ENCODE data around the gene ZSWIM3. TPM values are rescaled to one million over a fixed set of nuclear protein-coding genes. Genes with fewer than 3 reads are reported as not detected.

ZSWIM3 gene
- total RNA-seq, 2 donors from 2014 or later, result 4.6 to 5.2 TPM

DNA sequence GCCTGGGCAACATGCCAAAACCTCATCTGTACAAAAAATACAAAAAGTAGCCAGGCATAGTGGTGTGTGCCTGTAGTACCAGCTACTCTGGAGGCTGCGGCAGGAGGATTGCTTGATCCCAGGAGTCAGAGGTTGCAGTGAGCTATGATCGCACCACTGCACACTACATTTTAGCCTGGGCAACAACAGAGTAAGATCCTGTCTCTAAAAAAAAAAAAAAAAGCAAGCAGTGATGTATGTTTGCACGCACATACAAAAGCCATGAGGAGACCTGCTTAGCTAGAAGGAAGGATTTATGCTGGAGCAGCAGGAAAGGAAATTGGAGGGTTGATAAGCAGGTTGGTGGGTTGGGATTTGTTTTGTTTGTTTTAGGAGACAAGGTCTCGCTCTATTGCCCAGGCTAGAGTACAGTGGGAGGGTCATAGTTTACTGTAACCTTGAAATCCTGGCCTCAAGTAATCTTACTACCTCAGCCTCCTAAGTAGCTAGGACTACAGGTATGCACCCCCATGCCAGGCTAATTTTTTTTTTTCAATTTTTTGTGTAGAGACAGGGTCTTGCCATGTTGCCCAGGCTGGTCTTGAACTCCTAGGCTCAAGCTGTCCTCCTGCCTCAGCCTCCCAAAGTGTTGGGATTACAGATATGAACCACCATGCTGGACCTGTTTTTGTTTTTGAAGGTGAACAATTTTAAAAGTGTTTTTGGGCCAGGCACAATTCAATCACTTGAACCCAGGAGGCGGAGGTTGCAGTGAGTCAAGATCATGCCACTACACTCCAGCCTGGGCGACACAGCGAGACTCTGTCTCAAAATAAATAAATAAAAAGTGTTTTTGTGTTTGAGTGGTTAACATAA, 4.0 kb downstream of the ZSWIM3 start:
- H3K4me1 ChIP-seq, result peaks cover 11% of the 10 kb centered on the region

DNA sequence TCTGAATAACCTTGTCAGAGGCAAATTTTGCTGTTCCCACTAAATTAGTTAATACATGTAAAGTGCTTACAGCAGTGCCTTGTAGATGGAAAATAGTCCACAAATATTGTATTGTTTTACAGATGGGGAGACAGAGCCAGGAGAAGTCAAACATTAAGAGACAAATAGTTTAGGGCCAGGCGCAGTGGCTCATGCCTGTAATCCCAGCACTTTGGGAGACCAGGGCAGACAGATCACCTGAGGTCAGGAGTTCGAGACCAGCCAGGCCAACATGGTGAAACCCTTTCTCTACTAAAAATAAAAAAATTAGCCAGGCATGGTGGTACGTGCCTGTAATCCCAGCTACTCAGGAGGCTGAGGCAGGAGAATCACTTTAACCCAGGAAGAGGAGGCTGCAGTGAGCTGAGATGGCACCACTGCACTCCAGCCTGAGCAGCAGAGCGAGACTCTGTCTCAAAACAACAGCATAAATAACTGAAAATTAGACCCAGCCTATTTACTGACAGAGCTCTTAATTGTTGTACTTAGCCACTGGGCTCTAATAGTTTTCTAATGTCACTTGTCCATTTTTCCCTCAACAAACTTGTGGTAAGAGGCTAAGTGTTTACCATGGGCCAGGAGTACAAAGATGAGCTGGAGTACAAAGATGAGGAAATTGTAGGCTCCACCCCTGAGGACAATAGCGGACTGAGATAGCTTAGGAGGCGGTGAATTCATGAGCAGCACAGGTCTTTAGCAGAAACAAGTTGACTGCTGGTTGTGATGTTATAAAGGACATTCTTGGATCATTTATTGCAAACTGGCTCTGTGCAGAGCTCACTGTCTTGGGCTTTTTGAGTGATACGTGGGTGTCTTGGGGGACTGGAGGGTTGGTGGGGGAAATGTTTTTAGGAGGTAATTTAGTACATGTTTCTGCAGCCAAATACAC, 6.4 kb downstream of the ZSWIM3 start:
- intact Hi-C loops (cut with DNase I), result no loop called here
- DNase-seq, result peak; percentile 44

More for the DNA sequence above, 4.0 kb downstream of the ZSWIM3 start:
- peak overlapping the region; percentile 53 for H3K27ac ChIP-seq
- TF ChIP-seq, protein P1, sequence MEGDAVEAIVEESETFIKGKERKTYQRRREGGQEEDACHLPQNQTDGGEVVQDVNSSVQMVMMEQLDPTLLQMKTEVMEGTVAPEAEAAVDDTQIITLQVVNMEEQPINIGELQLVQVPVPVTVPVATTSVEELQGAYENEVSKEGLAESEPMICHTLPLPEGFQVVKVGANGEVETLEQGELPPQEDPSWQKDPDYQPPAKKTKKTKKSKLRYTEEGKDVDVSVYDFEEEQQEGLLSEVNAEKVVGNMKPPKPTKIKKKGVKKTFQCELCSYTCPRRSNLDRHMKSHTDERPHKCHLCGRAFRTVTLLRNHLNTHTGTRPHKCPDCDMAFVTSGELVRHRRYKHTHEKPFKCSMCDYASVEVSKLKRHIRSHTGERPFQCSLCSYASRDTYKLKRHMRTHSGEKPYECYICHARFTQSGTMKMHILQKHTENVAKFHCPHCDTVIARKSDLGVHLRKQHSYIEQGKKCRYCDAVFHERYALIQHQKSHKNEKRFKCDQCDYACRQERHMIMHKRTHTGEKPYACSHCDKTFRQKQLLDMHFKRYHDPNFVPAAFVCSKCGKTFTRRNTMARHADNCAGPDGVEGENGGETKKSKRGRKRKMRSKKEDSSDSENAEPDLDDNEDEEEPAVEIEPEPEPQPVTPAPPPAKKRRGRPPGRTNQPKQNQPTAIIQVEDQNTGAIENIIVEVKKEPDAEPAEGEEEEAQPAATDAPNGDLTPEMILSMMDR (IDR thresholded peaks at IDR 0.05), result no peak
- H3K9me3 ChIP-seq, result no peaks in the 10 kb centered on the region
- H3K27me3 ChIP-seq, result no peaks in the 10 kb centered on the region
- H3K36me3 ChIP-seq, result no peaks in the 10 kb centered on the region
- H3K4me3 ChIP-seq, result no peak overlapping the region
- H3K9ac ChIP-seq (ENCODE audit: low read depth in 2 of 2, low read length in 2 of 2), result no peak overlapping the region
- intact Hi-C loops (cut with DNase I), result no loop called here
- peak; percentile 35 for DNase-seq

DNA sequence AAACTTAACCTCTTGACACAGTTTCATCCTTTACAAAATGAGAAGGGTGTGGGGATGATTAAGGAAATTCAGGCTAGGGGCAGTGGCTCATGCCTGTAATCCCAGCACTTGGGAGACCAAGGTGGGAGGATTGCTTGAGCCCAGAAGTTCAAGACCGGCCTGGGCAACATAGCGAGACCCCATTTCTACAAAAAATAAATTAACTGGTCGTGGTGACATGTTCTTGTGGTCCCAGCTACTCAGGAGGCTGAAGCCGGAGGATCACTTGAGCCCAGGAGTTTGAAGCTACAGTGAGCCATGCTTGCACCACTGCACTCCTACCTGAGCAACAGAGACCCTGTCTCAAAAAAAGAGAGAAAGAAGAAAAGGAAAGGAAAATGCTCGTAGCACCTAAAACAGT, 9.0 kb downstream of the ZSWIM3 start:
- Histone ChIP-seq H3K36me3 (no peaks in the 10 kb centered on the region), H3K4me1 (no peaks in the 10 kb centered on the region), H3K27me3 (no peaks in the 10 kb centered on the region), H3K9me3 (no peaks in the 10 kb centered on the region), H3K27ac (peak overlapping the region; percentile 54), H3K4me3 (no peak overlapping the region), H3K9ac (ENCODE audit: low read depth in 2 of 2, low read length in 2 of 2) (no peak overlapping the region)
- TF ChIP-seq, protein P1 (IDR thresholded peaks at IDR 0.05), result no peak
- DNase-seq, result no peak
- intact Hi-C loops (cut with DNase I), result no loop called here

More for the DNA sequence above, 6.4 kb downstream of the ZSWIM3 start:
- Histone ChIP-seq H3K36me3 (no peaks in the 10 kb centered on the region), H3K9ac (ENCODE audit: low read depth in 2 of 2, low read length in 2 of 2) (no peak overlapping the region), H3K27ac (peak overlapping the region; percentile 53), H3K9me3 (no peaks in the 10 kb centered on the region), H3K27me3 (no peaks in the 10 kb centered on the region), H3K4me1 (peaks cover 6% of the 10 kb centered on the region), H3K4me3 (no peak overlapping the region)
- TF ChIP-seq, protein P1 (IDR thresholded peaks at IDR 0.05), result no peak

DNA sequence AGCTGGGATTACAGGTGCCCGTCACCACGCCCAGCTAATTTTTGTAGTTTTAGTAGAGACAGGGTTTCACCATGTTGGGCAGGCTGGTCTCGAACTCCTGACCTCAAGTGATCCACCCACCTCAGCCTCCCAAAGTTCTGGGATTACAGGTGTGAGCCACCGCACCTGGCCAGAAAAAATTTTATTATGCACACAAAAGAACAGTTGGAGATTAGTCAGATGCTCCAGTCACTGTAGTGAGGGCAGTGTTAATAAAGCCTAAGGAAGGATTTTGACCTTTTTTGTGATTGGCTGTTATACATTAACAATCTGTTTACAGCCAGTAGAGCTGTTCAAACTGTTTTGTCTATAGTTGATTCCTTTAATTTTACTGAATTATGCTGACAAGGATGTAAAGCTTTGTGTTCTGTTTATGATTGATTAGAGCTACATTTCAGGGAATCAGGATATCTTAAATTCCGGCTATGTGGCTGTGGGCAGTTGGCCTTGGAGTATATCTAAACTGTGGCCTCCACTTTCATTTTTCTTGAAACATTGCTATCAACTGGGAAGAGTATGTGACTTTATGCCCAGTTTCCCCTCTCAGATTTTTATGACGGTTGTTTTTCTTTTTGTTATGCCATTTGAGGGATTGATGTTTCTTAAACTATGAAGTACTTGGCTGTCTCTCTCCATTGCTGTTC, 9.9 kb downstream of the ZSWIM3 start:
- TF ChIP-seq, protein P1 (IDR thresholded peaks at IDR 0.05), result no peak
- no peak for DNase-seq
- intact Hi-C loops (cut with DNase I), result no loop called here
- Histone ChIP-seq H3K9me3 (no peaks in the 10 kb centered on the region), H3K27ac (peak overlapping the region; percentile 54), H3K4me1 (no peaks in the 10 kb centered on the region), H3K9ac (ENCODE audit: low read depth in 2 of 2, low read length in 2 of 2) (peak overlapping the region in 1 of 2 donors; percentile 34), H3K4me3 (no peak overlapping the region), H3K36me3 (no peaks in the 10 kb centered on the region), H3K27me3 (no peaks in the 10 kb centered on the region)

DNA sequence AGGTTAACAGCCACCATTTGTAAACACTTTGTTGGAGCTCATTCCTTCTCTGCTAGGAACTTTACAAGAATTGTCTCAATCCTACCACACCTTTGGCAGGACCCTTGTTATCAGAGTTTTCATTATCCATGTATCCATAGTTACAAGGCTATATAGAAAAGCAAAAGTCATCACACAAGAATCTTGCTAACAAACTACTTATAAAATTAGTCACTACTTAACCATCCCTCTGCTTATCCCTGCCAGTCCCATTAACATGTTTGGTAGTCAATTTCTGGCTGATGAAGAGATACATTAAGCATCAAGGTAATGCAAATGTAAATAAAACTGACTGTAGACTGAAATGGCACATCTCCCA, 10.4 kb downstream of the ZSWIM3 start:
- Histone ChIP-seq H3K9ac (ENCODE audit: low read depth in 2 of 2, low read length in 2 of 2) (peak overlapping the region in 1 of 2 donors; percentile 34), H3K4me1 (no peaks in the 10 kb centered on the region), H3K27ac (peak overlapping the region; percentile 54), H3K36me3 (no peaks in the 10 kb centered on the region), H3K27me3 (no peaks in the 10 kb centered on the region), H3K9me3 (no peaks in the 10 kb centered on the region), H3K4me3 (no peak overlapping the region)
- TF ChIP-seq, protein P1 (IDR thresholded peaks at IDR 0.05), result no peak
- intact Hi-C loops (cut with DNase I), result no loop called here
- no peak for DNase-seq

Measured in colonic mucosa (tissue), 4 donors.